DMS114 treated with DMSO at 0.1 percent for 48 hours (cell line): ENCODE data around the gene DNTT.

ENCODE experiments used
- DNase-seq: peaks from one replicate; lab custom pipeline; 2025; ENCODE audit not compliant: unreplicated experiment; lab: John Stamatoyannopoulos, UW

Gene DNTT

GRCh38 chr10:96309628-96310320, 5.5 kb downstream of the DNTT start:
- DNase-seq: no peak

GRCh38 chr10:96310321-96310669, 6.1 kb downstream of the DNTT start:
- DNase-seq: no peak

GRCh38 chr10:96311180-96311715, 7.0 kb downstream of the DNTT start:
- no peak for DNase-seq

GRCh38 chr10:96313344-96313743, 9.1 kb downstream of the DNTT start:
- DNase-seq: no peak

- no peak for DNase-seq
These were observed 13.0 kb downstream of the DNTT start for GRCh38 chr10:96317067-96317833.

GRCh38 chr10:96319754-96320474, 15.7 kb downstream of the DNTT start:
- DNase-seq: no peak

- DNase-seq: no peak
These were observed 17.6 kb downstream of the DNTT start for GRCh38 chr10:96321822-96322221.

GRCh38 chr10:96322275-96322674, 18.0 kb downstream of the DNTT start:
- DNase-seq: no peak

GRCh38 chr10:96324447-96324846, 20.2 kb downstream of the DNTT start:
- no peak for DNase-seq

GRCh38 chr10:96325719-96326373, 21.6 kb downstream of the DNTT start:
- DNase-seq: no peak

- DNase-seq: no peak
These were observed 23.2 kb downstream of the DNTT start for GRCh38 chr10:96327462-96327861.

GRCh38 chr10:96333101-96333500, 28.9 kb downstream of the DNTT start:
- DNase-seq: no peak

GRCh38 chr10:96334616-96335526, 30.6 kb downstream of the DNTT start:
- peak; percentile 63 for DNase-seq

- no peak for DNase-seq
These were observed 32.9 kb downstream of the DNTT start for GRCh38 chr10:96337106-96337505.

GRCh38 chr10:96338279-96338925, 34.2 kb downstream of the DNTT start:
- no peak for DNase-seq

GRCh38 chr10:96339383-96339782, 35.1 kb downstream of the DNTT start:
- DNase-seq: no peak

GRCh38 chr10:96339956-96340904, 36.0 kb downstream of the DNTT start:
- peak; percentile 38 for DNase-seq
